GM21723 (cell line): Measurements from ENCODE around the gene EPOP.

Experiments
- ATAC-seq: cut with Tn5 transposase; IDR thresholded peaks from one replicate; pipeline ENCODE4 v1.9.1; 2021; ENCODE audit warnings: mild to moderate bottlenecking, moderate library complexity; ENCODE audit not compliant: unreplicated experiment

The EPOP gene

GRCh38 chr17:38674749-38675615, at the start of gene EPOP:
Gene EPOP, minus strand, starts transcription at chr17:38674957. Its CDS starts 462 bp downstream, at chr17:38674495.
- ATAC-seq = peak; percentile 68

GRCh38 chr17:38721802-38722201, 47.0 kb upstream of the EPOP start:
- ATAC-seq = no peak

- no peak for ATAC-seq
Observed at GRCh38 chr17:38720941-38721340, 46.2 kb upstream of the EPOP start.

- ATAC-seq = no peak
Observed at GRCh38 chr17:38719943-38720641, 45.3 kb upstream of the EPOP start.

GRCh38 chr17:38719289-38719942, 44.7 kb upstream of the EPOP start:
- no peak for ATAC-seq

- ATAC-seq = no peak
Observed at GRCh38 chr17:38717139-38717745, 42.5 kb upstream of the EPOP start.

- ATAC-seq = no peak
Observed at GRCh38 chr17:38716368-38717005, 41.7 kb upstream of the EPOP start.

GRCh38 chr17:38715216-38715943, 40.6 kb upstream of the EPOP start:
- no peak for ATAC-seq

GRCh38 chr17:38713456-38714075, 38.8 kb upstream of the EPOP start:
- ATAC-seq = no peak

GRCh38 chr17:38712593-38712992, 37.8 kb upstream of the EPOP start:
- no peak for ATAC-seq

- ATAC-seq = no peak
Observed at GRCh38 chr17:38711792-38712571, 37.2 kb upstream of the EPOP start.

GRCh38 chr17:38710985-38711384, 36.2 kb upstream of the EPOP start:
- no peak for ATAC-seq

GRCh38 chr17:38710604-38710962, 35.8 kb upstream of the EPOP start:
- ATAC-seq = no peak

- ATAC-seq = no peak
Observed at GRCh38 chr17:38709864-38710603, 35.3 kb upstream of the EPOP start.

- no peak for ATAC-seq
Observed at GRCh38 chr17:38709104-38709820, 34.5 kb upstream of the EPOP start.

- no peak for ATAC-seq
Observed at GRCh38 chr17:38707678-38708351, 33.1 kb upstream of the EPOP start.
